Subcutaneous abdominal adipose tissue (tissue), 5 donors: Measurements from ENCODE around the gene PRPF38B.
A peak's percentile ranks its signal among the peaks of the same experiment; 100 is the strongest.

Experiments
- H3K27ac ChIP-seq: one replicate; pipeline ENCODE4 v1.7.0; 2013; ENCODE audit warnings: low read depth, mild to moderate bottlenecking, inconsistent platforms, low read length, moderate library complexity
- H3K27me3 ChIP-seq, 5 donors: one replicate each; pipeline ENCODE4 v1.7.0; 2013; ENCODE audit warnings: low read length in 5 of 5, inconsistent platforms in 1 of 5; ENCODE audit not compliant: control insufficient read depth in 5 of 5, insufficient read depth in 4 of 5
- H3K36me3 ChIP-seq, 5 donors: one replicate each; pipeline ENCODE4 v1.7.0; 2013; ENCODE audit warnings: low read length in 5 of 5; ENCODE audit not compliant: control insufficient read depth in 5 of 5, insufficient read depth in 5 of 5
- H3K4me1 ChIP-seq, 5 donors: one replicate each; pipeline ENCODE4 v1.7.0; 2013; ENCODE audit warnings: low read length in 5 of 5, mild to moderate bottlenecking in 3 of 5, moderate library complexity in 1 of 5; ENCODE audit not compliant: control insufficient read depth in 5 of 5, insufficient read depth in 5 of 5
- H3K4me3 ChIP-seq, 5 donors: one replicate each; pipeline ENCODE4 v1.7.0; 2013; ENCODE audit warnings: low read length in 5 of 5, low read depth in 1 of 5
- H3K9ac ChIP-seq, 5 donors: one replicate each; pipeline ENCODE4 v1.7.0; 2013; ENCODE audit warnings: low read length in 5 of 5, mild to moderate bottlenecking in 4 of 5, moderate library complexity in 3 of 5
- H3K9me3 ChIP-seq, 5 donors: one replicate each; pipeline ENCODE4 v1.7.0; 2013; ENCODE audit warnings: low read length in 5 of 5; ENCODE audit not compliant: control insufficient read depth in 5 of 5
- donor health status: healthy.
- donor health status: healthy.
- donor health status: healthy.
- donor health status: healthy.
- donor health status: healthy.

The PRPF38B gene

GRCh38 chr1:108734171-108734865 is 42.2 kb downstream of the PRPF38B start:
- no peak overlapping the region for H3K4me3 ChIP-seq
- no peaks in the 10 kb centered on the region for H3K36me3 ChIP-seq
- no peak overlapping the region for H3K27ac ChIP-seq
- no peak overlapping the region for H3K9ac ChIP-seq
- H3K9me3 ChIP-seq = no peaks in the 10 kb centered on the region
- peaks cover 0 to 3% (median 0%) of the 10 kb centered on the region in 5 donors for H3K27me3 ChIP-seq
- no peaks in the 10 kb centered on the region for H3K4me1 ChIP-seq

DNA sequence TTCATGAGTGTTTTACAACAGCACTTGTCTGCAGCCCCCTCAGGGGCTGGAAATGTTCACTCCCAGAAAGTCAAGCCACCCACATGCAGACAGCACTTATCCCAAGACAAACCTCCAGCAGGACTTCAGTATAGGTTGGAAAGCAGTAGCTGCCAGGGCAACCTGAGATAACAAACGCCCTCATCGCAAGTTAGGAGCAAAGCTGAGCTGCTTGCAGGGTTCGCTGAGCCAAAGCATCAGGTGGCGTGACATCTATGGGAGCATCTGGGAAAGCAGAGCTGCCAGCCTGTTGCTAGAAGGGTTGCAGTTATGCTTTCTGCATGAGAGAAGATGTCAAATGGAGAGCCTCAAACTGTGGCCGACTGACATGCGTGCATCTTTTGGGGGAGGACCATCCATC is 50.1 kb downstream of the PRPF38B start:
- Histone ChIP-seq H3K4me3 (no peak overlapping the region), H3K9ac (no peak overlapping the region), H3K27ac (no peak overlapping the region), H3K4me1 (peaks cover under 1 to 3% (median 3%) of the 10 kb centered on the region in 5 donors), H3K27me3 (no peaks in the 10 kb centered on the region), H3K9me3 (no peaks in the 10 kb centered on the region), H3K36me3 (no peaks in the 10 kb centered on the region)

GRCh38 chr1:108745980-108746381 is 53.9 kb downstream of the PRPF38B start:
- peak overlapping the region; percentile 94 for H3K27ac ChIP-seq
- H3K9ac ChIP-seq = peak overlapping the region in 1 of 5 donors; percentile 56

DNA sequence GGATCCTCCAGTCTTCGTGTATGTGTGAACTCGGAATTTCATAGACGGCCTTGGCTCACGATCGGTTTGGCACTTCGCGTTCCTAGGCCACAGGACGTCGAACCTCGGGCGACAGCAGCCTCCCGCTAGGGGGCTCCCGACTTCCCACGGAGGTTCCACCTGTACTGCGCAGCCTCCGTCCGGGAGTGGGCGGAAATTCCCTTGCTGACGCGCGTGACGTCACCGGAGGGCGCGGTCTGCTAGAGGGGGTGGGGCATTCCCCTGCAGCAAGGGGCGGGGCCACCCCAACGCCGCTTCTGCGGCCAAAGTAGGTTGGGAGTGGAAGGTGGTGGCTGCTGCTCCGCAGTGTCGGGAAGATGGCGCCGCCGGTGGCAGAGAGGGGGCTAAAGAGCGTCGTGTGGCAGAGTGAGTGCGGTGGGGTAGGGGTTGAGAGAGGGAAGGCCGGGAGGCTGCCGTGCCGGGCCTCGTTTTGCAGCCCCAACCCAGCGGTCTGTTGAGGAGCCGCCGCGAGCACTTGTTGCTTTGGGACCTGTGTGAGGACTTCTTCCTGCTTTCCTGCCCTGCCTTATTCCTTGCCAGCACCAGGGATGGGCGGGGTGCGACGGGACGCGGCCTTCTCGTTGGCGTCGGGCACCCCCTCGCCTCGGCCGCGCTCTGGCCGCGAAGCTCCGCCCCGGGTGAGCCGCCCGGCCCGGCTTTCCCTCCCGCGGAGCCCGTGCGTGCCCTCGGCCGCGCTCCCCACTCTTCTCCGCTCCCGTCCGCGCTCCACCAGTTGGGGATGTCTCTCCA is 54.5 kb downstream of the PRPF38B start, which contains the start of gene STXBP3:
TSS of gene STXBP3 (plus strand) at position 293 of the 789 bp plus-strand sequence. CDS start at position 357, 64 bp downstream.
- Histone ChIP-seq H3K9ac (peak within 1 kb of the TSS; percentile 70 to 95 (median 87)), H3K27me3 (no peaks in the 10 kb centered on the region), H3K4me1 (peaks cover 2 to 17% (median 3%) of the 10 kb centered on the region in 5 donors), H3K27ac (peak within 1 kb of the TSS; percentile 94), H3K9me3 (no peaks in the 10 kb centered on the region), H3K4me3 (peak within 1 kb of the TSS; percentile 94 to 100 (median 94)), H3K36me3 (peaks cover 0 to 7% (median 0%) of the 10 kb centered on the region in 5 donors)

More at GRCh38 chr1:108745980-108746381, 53.9 kb downstream of the PRPF38B start:
- Histone ChIP-seq H3K4me3 (peak overlapping the region in 3 of 5 donors; percentile 94 to 100 (median 97)), H3K36me3 (peaks cover 0 to 6% (median 0%) of the 10 kb centered on the region in 5 donors), H3K4me1 (peaks cover 2 to 17% (median 3%) of the 10 kb centered on the region in 5 donors), H3K9me3 (no peaks in the 10 kb centered on the region), H3K27me3 (no peaks in the 10 kb centered on the region)

GRCh38 chr1:108747171-108747850 is 55.2 kb downstream of the PRPF38B start:
- Histone ChIP-seq H3K4me1 (peaks cover 2 to 17% (median 3%) of the 10 kb centered on the region in 5 donors), H3K9ac (peak overlapping the region; percentile 70 to 95 (median 87))

DNA sequence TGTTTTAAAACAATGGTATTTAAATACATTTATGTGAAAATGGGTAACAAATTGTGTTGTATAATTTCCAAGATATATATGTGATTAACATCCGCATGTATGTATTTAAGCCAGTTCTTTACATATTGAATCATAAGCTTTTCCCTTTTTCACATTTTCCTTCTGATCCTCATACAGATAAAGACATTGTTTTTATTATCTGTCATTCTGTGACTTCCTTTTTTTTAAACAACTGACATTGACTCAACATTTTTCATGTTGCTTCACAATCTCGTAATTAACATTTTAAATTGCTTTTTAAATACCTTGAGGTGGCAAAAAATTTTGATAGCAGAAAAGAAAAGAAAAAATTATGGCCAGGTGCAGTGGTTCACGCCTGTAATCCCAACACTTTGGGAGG is 55.8 kb downstream of the PRPF38B start:
- H3K9me3 ChIP-seq = no peaks in the 10 kb centered on the region

More at GRCh38 chr1:108747171-108747850, 55.2 kb downstream of the PRPF38B start:
- no peaks in the 10 kb centered on the region for H3K27me3 ChIP-seq
- no peaks in the 10 kb centered on the region for H3K9me3 ChIP-seq
- peak overlapping the region; percentile 94 for H3K27ac ChIP-seq
- H3K36me3 ChIP-seq = peaks cover 0 to 9% (median 3%) of the 10 kb centered on the region in 5 donors
- H3K4me3 ChIP-seq = peak overlapping the region; percentile 94 to 100 (median 94)

DNA sequence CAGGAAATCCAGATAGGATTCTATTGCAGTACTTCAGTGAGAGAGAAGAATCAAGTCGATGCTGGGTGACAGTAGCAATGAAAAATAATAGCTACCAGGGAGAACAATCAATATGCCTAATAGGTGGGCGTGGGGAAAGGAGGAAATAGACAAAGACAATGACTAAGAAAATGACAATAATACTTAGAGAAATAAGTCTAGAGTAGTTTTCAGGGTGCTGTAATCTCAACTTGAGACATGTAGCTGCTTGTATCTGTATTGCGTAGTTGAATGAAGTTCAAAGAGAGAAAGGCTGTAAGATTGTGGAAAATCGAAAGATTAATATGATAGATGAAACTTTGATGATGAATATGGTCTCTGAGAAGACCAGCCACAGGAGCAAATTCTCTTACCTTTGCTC is 57.0 kb downstream of the PRPF38B start:
- Histone ChIP-seq H3K9ac (no peak overlapping the region), H3K4me3 (no peak overlapping the region), H3K27me3 (no peaks in the 10 kb centered on the region), H3K27ac (no peak overlapping the region), H3K4me1 (peaks cover 2 to 17% (median 3%) of the 10 kb centered on the region in 5 donors), H3K9me3 (no peaks in the 10 kb centered on the region), H3K36me3 (peaks cover 3 to 17% (median 14%) of the 10 kb centered on the region in 5 donors)

More for the DNA sequence above, 55.8 kb downstream of the PRPF38B start:
- H3K27me3 ChIP-seq = no peaks in the 10 kb centered on the region
- peak overlapping the region; percentile 94 for H3K27ac ChIP-seq
- H3K36me3 ChIP-seq = peaks cover 0 to 12% (median 6%) of the 10 kb centered on the region in 5 donors
- H3K4me1 ChIP-seq = peaks cover 2 to 17% (median 3%) of the 10 kb centered on the region in 5 donors
- peak overlapping the region in 1 of 5 donors; percentile 100 for H3K4me3 ChIP-seq
- H3K9ac ChIP-seq = no peak overlapping the region

DNA sequence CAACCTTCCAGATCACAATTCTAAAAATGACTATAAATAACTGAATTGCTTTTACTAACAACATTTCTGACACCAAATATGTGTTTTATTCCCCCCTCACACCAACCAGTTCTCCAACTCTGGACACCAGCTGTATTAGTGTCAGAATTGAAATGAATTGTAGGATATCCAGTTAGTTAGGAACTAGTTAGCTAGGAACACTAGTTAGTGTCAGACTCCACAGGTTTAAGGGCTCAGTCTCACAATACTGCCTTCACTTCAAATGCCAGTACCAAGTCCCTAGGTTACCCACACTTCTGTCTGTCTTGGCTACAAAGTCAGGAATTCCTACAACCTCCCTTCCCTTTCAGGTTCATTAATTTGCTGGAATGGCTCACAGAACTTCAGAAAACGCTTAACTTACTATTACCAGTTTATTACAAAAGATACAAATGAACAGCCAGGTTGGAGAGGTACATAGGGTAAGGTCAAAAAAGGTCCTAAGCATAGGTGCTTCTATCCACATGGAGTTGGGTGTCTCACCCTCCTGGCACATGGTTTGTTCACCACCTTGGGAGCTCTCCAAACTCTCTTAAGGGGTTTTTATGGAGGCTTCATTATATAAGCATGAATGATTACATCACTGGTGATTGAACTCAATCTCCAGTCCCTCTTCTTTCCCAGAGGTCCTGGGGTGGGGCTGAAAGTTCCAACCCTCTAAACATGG is 58.5 kb downstream of the PRPF38B start:
- H3K9me3 ChIP-seq = no peaks in the 10 kb centered on the region
- H3K9ac ChIP-seq = peak overlapping the region in 1 of 5 donors; percentile 14
- H3K36me3 ChIP-seq = peaks cover 8 to 28% (median 20%) of the 10 kb centered on the region in 5 donors
- peaks cover 2 to 17% (median 3%) of the 10 kb centered on the region in 5 donors for H3K4me1 ChIP-seq
- H3K27me3 ChIP-seq = no peaks in the 10 kb centered on the region
- H3K4me3 ChIP-seq = no peak overlapping the region
- H3K27ac ChIP-seq = no peak overlapping the region
